Mucosa of rectum (tissue), 2 donors: Measurements from ENCODE around the gene PELI1.
"Not testable (repeated sequence)": the region's sequence is repeated elsewhere in the genome, so short reads cannot be mapped to it uniquely, and the experiment has no call there.

Source experiments
- H3K27ac ChIP-seq, 2 donors: one replicate each; pipeline ENCODE4 v1.7.0; 2013; ENCODE audit warnings: inconsistent platforms in 2 of 2, low read depth in 2 of 2, low read length in 2 of 2
- H3K27me3 ChIP-seq, 2 donors: one replicate each; pipeline ENCODE4 v1.7.0; 2013; ENCODE audit warnings: low read length in 2 of 2; ENCODE audit not compliant: control insufficient read depth in 2 of 2, insufficient read depth in 2 of 2
- H3K36me3 ChIP-seq, 2 donors: one replicate each; pipeline ENCODE4 v1.7.0; 2013; ENCODE audit warnings: low read length in 2 of 2; ENCODE audit not compliant: control insufficient read depth in 2 of 2, insufficient read depth in 2 of 2
- H3K4me1 ChIP-seq, 2 donors: one replicate each; pipeline ENCODE4 v1.7.0; 2013; ENCODE audit warnings: low read length in 2 of 2, mild to moderate bottlenecking in 1 of 2; ENCODE audit not compliant: control insufficient read depth in 2 of 2, insufficient read depth in 2 of 2
- H3K4me3 ChIP-seq, 2 donors: one replicate each; pipeline ENCODE4 v1.7.0; 2013; ENCODE audit warnings: low read length in 2 of 2
- H3K9ac ChIP-seq, 2 donors: one replicate each; pipeline ENCODE4 v1.7.0; 2013; ENCODE audit warnings: low read length in 2 of 2, low read depth in 1 of 2, mild to moderate bottlenecking in 1 of 2
- H3K9me3 ChIP-seq, 2 donors: one replicate each; pipeline ENCODE4 v1.7.0; 2013; ENCODE audit warnings: low read length in 2 of 2; ENCODE audit not compliant: control insufficient read depth in 2 of 2
- donor health status: healthy.
- donor health status: Normal muscosa, but diverticular disease.

The PELI1 gene

GRCh38 chr2:64112016-64112415 lies 32.2 kb downstream of the PELI1 start:
- no peaks in the 10 kb centered on the region for H3K27me3 ChIP-seq
- H3K4me1 ChIP-seq, result peaks cover 32 to 58% of the 10 kb centered on the region in 2 donors
- peaks cover 0 to 4% of the 10 kb centered on the region in 2 donors for H3K36me3 ChIP-seq
- no peak overlapping the region for H3K27ac ChIP-seq
- H3K9ac ChIP-seq, result no peak overlapping the region
- no peaks in the 10 kb centered on the region for H3K9me3 ChIP-seq
- no peak overlapping the region for H3K4me3 ChIP-seq

GRCh38 chr2:64111426-64111825 lies 32.8 kb downstream of the PELI1 start:
- Histone ChIP-seq H3K27me3 (no peaks in the 10 kb centered on the region), H3K9ac (no peak overlapping the region), H3K4me3 (no peak overlapping the region), H3K27ac (no peak overlapping the region), H3K9me3 (no peaks in the 10 kb centered on the region), H3K4me1 (peaks cover 30 to 58% of the 10 kb centered on the region in 2 donors), H3K36me3 (peaks cover 0 to 4% of the 10 kb centered on the region in 2 donors)

- Histone ChIP-seq H3K36me3 (peaks cover 6 to 9% of the 10 kb centered on the region in 2 donors), H3K4me3 (no peak overlapping the region), H3K4me1 (peaks cover 26 to 44% of the 10 kb centered on the region in 2 donors), H3K9me3 (no peaks in the 10 kb centered on the region), H3K27ac (peak overlapping the region; percentile 42 to 49), H3K27me3 (no peaks in the 10 kb centered on the region), H3K9ac (no peak overlapping the region)
Observed at GRCh38 chr2:64108666-64109241, 35.5 kb downstream of the PELI1 start.

GRCh38 chr2:64106481-64106880 lies 37.7 kb downstream of the PELI1 start:
- H3K27ac ChIP-seq, result peak overlapping the region; percentile 56 to 83
- peaks cover 9 to 14% of the 10 kb centered on the region in 2 donors for H3K36me3 ChIP-seq

GRCh38 chr2:64105670-64106461 lies 38.4 kb downstream of the PELI1 start:
- Histone ChIP-seq H3K36me3 (peaks cover 9 to 14% of the 10 kb centered on the region in 2 donors), H3K27me3 (no peaks in the 10 kb centered on the region), H3K4me3 (peak overlapping the region; percentile 19 to 34), H3K9ac (no peak overlapping the region), H3K9me3 (no peaks in the 10 kb centered on the region), H3K27ac (peak overlapping the region; percentile 56 to 83), H3K4me1 (peaks cover 22 to 31% of the 10 kb centered on the region in 2 donors)

More at GRCh38 chr2:64106481-64106880, 37.7 kb downstream of the PELI1 start:
- H3K9me3 ChIP-seq, result no peaks in the 10 kb centered on the region
- H3K9ac ChIP-seq, result no peak overlapping the region
- no peak overlapping the region for H3K4me3 ChIP-seq
- no peaks in the 10 kb centered on the region for H3K27me3 ChIP-seq
- H3K4me1 ChIP-seq, result peaks cover 22 to 37% of the 10 kb centered on the region in 2 donors

GRCh38 chr2:64104933-64105332 lies 39.3 kb downstream of the PELI1 start:
- H3K4me1 ChIP-seq, result peaks cover 22 to 31% of the 10 kb centered on the region in 2 donors
- H3K27ac ChIP-seq, result peak overlapping the region; percentile 56 to 83
- no peaks in the 10 kb centered on the region for H3K9me3 ChIP-seq
- H3K9ac ChIP-seq, result no peak overlapping the region
- no peaks in the 10 kb centered on the region for H3K27me3 ChIP-seq
- no peak overlapping the region for H3K4me3 ChIP-seq
- H3K36me3 ChIP-seq, result peaks cover 9 to 15% of the 10 kb centered on the region in 2 donors

GRCh38 chr2:64102736-64103135 lies 41.5 kb downstream of the PELI1 start:
- Histone ChIP-seq H3K36me3 (peaks cover 21 to 22% of the 10 kb centered on the region in 2 donors), H3K4me1 (peaks cover 16 to 24% of the 10 kb centered on the region in 2 donors)
- not testable (repeated sequence) for H3K27me3 ChIP-seq, H3K4me3 ChIP-seq, H3K9ac ChIP-seq, H3K27ac ChIP-seq, H3K9me3 ChIP-seq

- Histone ChIP-seq H3K36me3 (peaks cover 24 to 30% of the 10 kb centered on the region in 2 donors), H3K27me3 (no peaks in the 10 kb centered on the region), H3K9me3 (no peaks in the 10 kb centered on the region), H3K27ac (no peak overlapping the region), H3K4me3 (no peak overlapping the region), H3K9ac (no peak overlapping the region), H3K4me1 (peaks cover 10 to 11% of the 10 kb centered on the region in 2 donors)
Observed at GRCh38 chr2:64101141-64101591, 43.1 kb downstream of the PELI1 start.

- H3K27me3 ChIP-seq, H3K4me1 ChIP-seq, H3K9me3 ChIP-seq, H3K27ac ChIP-seq, H3K9ac ChIP-seq, H3K4me3 ChIP-seq: not testable (repeated sequence)
- H3K36me3 ChIP-seq, result peaks cover 29 to 33% of the 10 kb centered on the region in 2 donors
Observed at GRCh38 chr2:64100584-64100983, 43.6 kb downstream of the PELI1 start.

GRCh38 chr2:64094663-64095382 lies 49.4 kb downstream of the PELI1 start:
- Histone ChIP-seq H3K27me3 (no peaks in the 10 kb centered on the region), H3K4me1 (no peaks in the 10 kb centered on the region), H3K4me3 (no peak overlapping the region), H3K36me3 (peaks cover 39 to 50% of the 10 kb centered on the region in 2 donors), H3K27ac (no peak overlapping the region), H3K9ac (no peak overlapping the region), H3K9me3 (no peaks in the 10 kb centered on the region)
